NCI-H187 (cell line): ENCODE measurements around the gene SLC25A53.
"Not testable (repeated sequence)": the region's sequence is repeated elsewhere in the genome, so short reads cannot be mapped to it uniquely, and the experiment has no call there.

ENCODE experiments used
- DNase-seq, 2 experiments: peaks; one replicate each; lab custom pipeline; 2025; lab: John Stamatoyannopoulos, UW

SLC25A53 gene

GRCh38 chrX:104075778-104076445, 80.9 kb downstream of the SLC25A53 start, which contains the start of gene TMSB15C:
Gene TMSB15C (minus strand): TSS chrX:104076236.
- not testable (repeated sequence) for DNase-seq

- DNase-seq: not testable (repeated sequence)
These were observed 94.2 kb downstream of the SLC25A53 start for GRCh38 chrX:104062636-104063035.

GRCh38 chrX:104054956-104055355, 101.9 kb downstream of the SLC25A53 start:
- DNase-seq: not testable (repeated sequence)
